Stimulated activated effector memory CD8-positive, alpha-beta T cell treated with anti-CD3 and anti-CD28 coated beads, Interleukin-12 subunit alpha, Interleukin-12 subunit beta, amount 100 ng/mL, for 72 hours (primary cell): ENCODE measurements around the gene PAGE5.

Source experiments
- ATAC-seq: fragments of 150-1000 bp; cut with Tn5 transposase; 2 replicates; pipeline ENCODE4 v1.10.0; 2021
- DNase-seq, 2 donors: peaks; one replicate each; pipeline ENCODE4 v3.0.0; 2021 to 2022; ENCODE audit warnings: low spot score in 2 of 2
- H3K27ac Mint-ChIP-seq: one replicate; pipeline ENCODE4 v1.8.0; 2022; ENCODE audit warnings: mild to moderate bottlenecking, mixed read lengths
- H3K36me3 Mint-ChIP-seq: one replicate; pipeline ENCODE4 v1.8.0; 2022; ENCODE audit warnings: mild to moderate bottlenecking, mixed read lengths
- H3K4me1 Mint-ChIP-seq: one replicate; pipeline ENCODE4 v1.8.0; 2022; ENCODE audit warnings: mixed read lengths
- H3K4me3 Mint-ChIP-seq: one replicate; pipeline ENCODE4 v1.8.0; 2022; ENCODE audit warnings: mild to moderate bottlenecking, mixed read lengths
- H3K9me3 Mint-ChIP-seq: one replicate; pipeline ENCODE4 v1.8.0; 2022; ENCODE audit warnings: mixed read lengths

The PAGE5 gene, protein sequence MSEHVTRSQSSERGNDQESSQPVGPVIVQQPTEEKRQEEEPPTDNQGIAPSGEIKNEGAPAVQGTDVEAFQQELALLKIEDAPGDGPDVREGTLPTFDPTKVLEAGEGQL

GRCh38 chrX:55220119-55220794, at the start of gene PAGE5:
TSS of gene PAGE5 (plus strand) at chrX:55220346. CDS start at chrX:55221383, 1,037 bp downstream.
- Mint-ChIP-seq H3K27ac (no peak within 1 kb of the TSS), H3K36me3 (no peaks in the 10 kb centered on the region), H3K4me3 (no peak within 1 kb of the TSS), H3K4me1 (no peaks in the 10 kb centered on the region), H3K9me3 (no peaks in the 10 kb centered on the region)
- ATAC-seq, result no peak
- no peak for DNase-seq

GRCh38 chrX:55187281-55187680, 32.9 kb upstream of the PAGE5 start:
- Mint-ChIP-seq H3K36me3 (no peaks in the 10 kb centered on the region), H3K27ac (no peak overlapping the region), H3K4me1 (no peaks in the 10 kb centered on the region), H3K9me3 (no peaks in the 10 kb centered on the region), H3K4me3 (no peak overlapping the region)
- DNase-seq (no peak), ATAC-seq (no peak)

- H3K27ac Mint-ChIP-seq, result no peak overlapping the region
- no peak overlapping the region for H3K4me3 Mint-ChIP-seq
- DNase-seq, result no peak
- ATAC-seq, result no peak
- no peaks in the 10 kb centered on the region for H3K9me3 Mint-ChIP-seq
- no peaks in the 10 kb centered on the region for H3K36me3 Mint-ChIP-seq
- H3K4me1 Mint-ChIP-seq, result no peaks in the 10 kb centered on the region
Measured at GRCh38 chrX:55196688-55197087, 23.5 kb upstream of the PAGE5 start.

GRCh38 chrX:55201930-55202579, 18.1 kb upstream of the PAGE5 start:
- Mint-ChIP-seq H3K4me1 (no peaks in the 10 kb centered on the region), H3K9me3 (no peaks in the 10 kb centered on the region), H3K4me3 (no peak overlapping the region), H3K36me3 (no peaks in the 10 kb centered on the region), H3K27ac (no peak overlapping the region)
- DNase-seq (no peak), ATAC-seq (no peak)

- ATAC-seq (no peak), DNase-seq (no peak)
- Mint-ChIP-seq H3K9me3 (no peaks in the 10 kb centered on the region), H3K4me1 (no peaks in the 10 kb centered on the region), H3K36me3 (no peaks in the 10 kb centered on the region), H3K4me3 (no peak overlapping the region), H3K27ac (no peak overlapping the region)
Measured at GRCh38 chrX:55206162-55206941, 13.8 kb upstream of the PAGE5 start.

- DNase-seq (no peak), ATAC-seq (no peak)
- Mint-ChIP-seq H3K4me3 (no peak overlapping the region), H3K9me3 (no peaks in the 10 kb centered on the region), H3K36me3 (no peaks in the 10 kb centered on the region), H3K27ac (no peak overlapping the region), H3K4me1 (no peaks in the 10 kb centered on the region)
Measured at GRCh38 chrX:55210931-55211677, 9.0 kb upstream of the PAGE5 start.

- H3K27ac Mint-ChIP-seq, result no peak overlapping the region
Measured at GRCh38 chrX:55213381-55213780, 6.8 kb upstream of the PAGE5 start.

DNA sequence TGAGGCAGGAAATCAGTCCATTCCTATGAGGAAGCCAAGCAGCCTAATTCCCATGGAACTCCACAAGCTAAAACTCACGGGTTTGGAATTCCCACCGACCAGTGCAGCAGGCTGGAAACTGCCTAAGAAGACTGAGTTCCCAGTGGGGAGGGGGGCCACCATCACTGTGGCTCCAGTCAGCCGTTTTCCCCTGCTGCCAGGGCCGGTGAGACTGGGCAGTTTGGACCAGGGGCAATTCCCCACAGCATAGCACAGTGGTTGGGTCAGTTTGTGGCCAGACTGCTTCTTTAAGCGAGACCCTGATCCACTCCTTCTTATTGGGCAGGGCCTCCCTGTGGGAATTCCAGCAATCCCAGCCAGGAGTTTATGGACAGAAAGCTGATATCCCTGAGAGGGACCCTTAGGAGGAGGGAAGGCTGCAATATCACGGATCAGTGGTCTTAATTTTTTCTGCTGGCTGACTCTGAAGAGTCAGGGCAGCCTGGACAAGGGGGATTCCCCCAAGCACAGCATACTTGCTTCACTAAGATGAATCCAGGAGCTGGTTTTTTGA, 20.7 kb downstream of the PAGE5 start:
- DNase-seq, result no peak
- Mint-ChIP-seq H3K36me3 (no peaks in the 10 kb centered on the region), H3K4me1 (no peaks in the 10 kb centered on the region), H3K27ac (no peak overlapping the region), H3K4me3 (no peak overlapping the region), H3K9me3 (no peaks in the 10 kb centered on the region)
- no peak for ATAC-seq

More at GRCh38 chrX:55213381-55213780, 6.8 kb upstream of the PAGE5 start:
- H3K4me1 Mint-ChIP-seq, result no peaks in the 10 kb centered on the region
- no peak for ATAC-seq
- H3K9me3 Mint-ChIP-seq, result no peaks in the 10 kb centered on the region
- DNase-seq, result no peak
- H3K4me3 Mint-ChIP-seq, result no peak overlapping the region
- H3K36me3 Mint-ChIP-seq, result no peaks in the 10 kb centered on the region

GRCh38 chrX:55253528-55253927, 33.4 kb downstream of the PAGE5 start:
- no peak overlapping the region for H3K27ac Mint-ChIP-seq
- H3K9me3 Mint-ChIP-seq, result no peaks in the 10 kb centered on the region
- DNase-seq, result no peak
- H3K4me1 Mint-ChIP-seq, result no peaks in the 10 kb centered on the region
- no peaks in the 10 kb centered on the region for H3K36me3 Mint-ChIP-seq
- H3K4me3 Mint-ChIP-seq, result no peak overlapping the region
- no peak for ATAC-seq

DNA sequence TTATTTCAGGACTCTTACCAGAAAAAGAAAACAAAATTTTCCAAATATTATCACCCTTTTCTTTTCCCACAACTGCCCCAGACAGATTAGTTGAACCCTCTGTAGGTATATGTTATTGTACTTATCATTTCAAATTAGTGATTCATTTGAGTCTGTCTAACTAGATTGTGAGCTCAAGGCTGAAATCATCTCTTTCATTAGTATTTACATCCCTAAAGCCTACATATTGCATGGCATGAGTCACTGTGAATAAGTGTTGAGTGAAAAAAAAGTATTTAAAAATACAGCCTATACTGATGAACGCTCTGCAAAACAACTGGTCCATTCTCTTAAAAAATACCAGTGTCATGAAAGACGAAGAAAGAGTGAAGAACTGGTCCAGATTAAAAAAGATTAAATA, 40.7 kb downstream of the PAGE5 start:
- H3K9me3 Mint-ChIP-seq, result no peaks in the 10 kb centered on the region

DNA sequence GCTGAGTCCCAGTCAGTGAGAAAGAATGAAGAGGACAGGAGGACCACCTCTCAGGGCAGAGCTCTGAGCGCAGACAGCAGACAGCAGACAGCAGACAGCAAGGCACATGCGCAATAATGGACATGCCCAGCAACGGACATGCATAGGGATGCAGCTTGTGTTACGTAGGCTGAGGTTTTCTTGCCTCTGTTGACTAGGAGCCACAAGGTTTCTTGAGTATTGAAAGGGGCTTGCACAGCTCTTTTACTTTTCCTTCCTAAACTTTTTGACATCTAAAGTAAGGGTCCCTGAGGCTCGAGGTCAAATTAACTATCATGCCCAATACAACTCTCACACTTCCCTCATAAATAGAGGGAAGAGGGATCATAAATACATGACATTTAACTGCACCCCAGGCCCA, 44.7 kb downstream of the PAGE5 start, which contains the start of gene PAGE3:
PAGE3 (minus strand) TSS at position 101 of the 400 bp plus-strand sequence. CDS start 1,013 bp downstream, outside the sequence.
- DNase-seq, result no peak
- Mint-ChIP-seq H3K36me3 (no peaks in the 10 kb centered on the region), H3K4me3 (no peak within 1 kb of the TSS), H3K27ac (no peak within 1 kb of the TSS), H3K9me3 (no peaks in the 10 kb centered on the region), H3K4me1 (no peaks in the 10 kb centered on the region)
- ATAC-seq, result no peak

More for the DNA sequence above, 40.7 kb downstream of the PAGE5 start:
- Mint-ChIP-seq H3K4me1 (no peaks in the 10 kb centered on the region), H3K4me3 (no peak overlapping the region), H3K27ac (no peak overlapping the region), H3K36me3 (no peaks in the 10 kb centered on the region)
- ATAC-seq (no peak), DNase-seq (no peak)
